Measurements from ENCODE around the gene TTC34.

The TTC34 gene

DNA sequence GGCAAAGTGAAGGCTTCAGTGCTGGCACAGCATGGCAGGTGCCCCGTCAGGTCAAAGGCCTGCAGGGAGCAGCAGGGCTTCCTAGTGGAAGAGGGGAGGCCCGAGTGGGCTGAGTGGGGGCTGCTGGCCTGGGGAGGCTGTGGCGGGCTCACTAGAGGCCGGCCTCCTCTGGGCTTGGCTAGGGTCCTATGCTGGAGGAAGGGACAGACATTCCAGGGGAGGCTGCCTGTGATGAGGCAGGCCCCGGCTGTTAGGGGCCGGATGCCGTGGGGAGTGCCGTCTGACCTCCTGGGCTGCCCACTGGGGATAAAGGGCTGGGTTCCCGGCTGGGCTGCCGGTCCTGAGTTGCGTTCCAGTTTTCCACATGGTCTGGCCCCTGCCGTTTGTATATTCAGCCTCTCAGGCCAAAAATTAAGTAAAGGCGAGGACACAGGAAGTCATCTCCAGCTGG lies 193.8 kb downstream of the TTC34 start:
- intact Hi-C loops (cut with DNase I): no loop called here
- DNase-seq: peak in 6 of 42 donors; percentile 1 to 12 (median 5)

DNA sequence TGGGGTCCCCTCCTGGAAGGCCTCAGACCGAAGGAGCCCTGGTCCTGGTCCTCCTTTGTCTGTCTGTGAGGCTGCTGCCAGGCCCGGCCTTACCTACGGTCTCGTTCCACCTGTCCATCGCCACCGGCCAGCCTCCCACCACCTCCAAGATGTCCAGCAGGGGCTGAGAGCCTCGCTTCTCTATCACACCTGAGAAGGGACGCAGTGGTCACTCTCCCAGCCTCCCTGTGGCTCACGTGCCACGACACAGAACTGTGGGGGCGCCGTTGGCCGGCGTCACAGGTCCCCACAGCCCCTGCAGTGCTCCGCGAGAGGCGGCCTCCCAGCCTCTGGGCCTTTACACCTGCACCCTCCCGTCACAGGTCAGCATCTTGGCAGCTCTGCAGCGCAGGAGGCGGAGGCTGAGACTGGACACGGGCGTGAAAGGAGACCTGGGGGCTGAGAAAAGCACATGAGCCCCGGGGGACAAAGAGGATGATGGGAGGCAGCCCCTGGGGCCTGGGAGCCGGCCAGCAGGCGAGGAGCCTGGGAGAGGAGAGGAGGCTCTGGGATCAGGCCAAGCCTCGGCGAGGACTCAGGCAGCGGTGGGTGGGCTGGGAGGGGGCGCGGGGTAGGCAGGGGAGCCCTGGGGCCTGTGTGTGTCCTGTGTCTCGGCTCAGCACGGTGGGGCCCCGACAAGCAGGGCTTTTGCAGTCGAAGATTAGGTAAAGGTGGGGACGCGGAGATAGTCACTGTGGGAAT lies 194.4 kb downstream of the TTC34 start:
- intact Hi-C loops (cut with DNase I): no loop called here
- peak in 2 of 42 donors; percentile 7 to 22 for DNase-seq

DNA sequence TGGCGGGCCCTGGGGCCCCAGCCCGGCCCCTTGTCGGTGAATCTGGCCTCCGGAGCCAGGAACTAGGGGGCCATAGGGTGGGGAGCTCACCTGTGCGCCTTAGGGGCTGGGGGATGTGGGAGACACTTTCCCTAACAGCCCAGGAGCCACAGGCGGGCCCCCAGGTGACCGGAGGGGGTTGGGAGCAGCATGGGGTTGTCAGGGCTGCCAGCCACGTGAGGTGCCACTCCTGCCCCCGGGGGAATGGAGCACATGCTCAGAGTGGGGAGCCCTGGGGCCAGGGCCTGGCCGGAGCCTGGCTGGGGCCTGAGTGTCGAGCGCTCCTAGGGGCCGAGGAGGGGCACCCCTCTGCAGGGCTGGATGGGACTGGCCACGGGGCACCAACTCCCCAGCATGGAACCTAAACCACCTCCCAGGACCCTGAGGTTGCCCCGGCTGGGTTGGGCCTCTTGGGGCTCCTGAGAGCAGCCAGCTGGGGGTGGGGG lies 195.1 kb downstream of the TTC34 start:
- DNase-seq: peak in 2 of 42 donors; percentile 1 to 6
- intact Hi-C loops (cut with DNase I): no loop called here

DNA sequence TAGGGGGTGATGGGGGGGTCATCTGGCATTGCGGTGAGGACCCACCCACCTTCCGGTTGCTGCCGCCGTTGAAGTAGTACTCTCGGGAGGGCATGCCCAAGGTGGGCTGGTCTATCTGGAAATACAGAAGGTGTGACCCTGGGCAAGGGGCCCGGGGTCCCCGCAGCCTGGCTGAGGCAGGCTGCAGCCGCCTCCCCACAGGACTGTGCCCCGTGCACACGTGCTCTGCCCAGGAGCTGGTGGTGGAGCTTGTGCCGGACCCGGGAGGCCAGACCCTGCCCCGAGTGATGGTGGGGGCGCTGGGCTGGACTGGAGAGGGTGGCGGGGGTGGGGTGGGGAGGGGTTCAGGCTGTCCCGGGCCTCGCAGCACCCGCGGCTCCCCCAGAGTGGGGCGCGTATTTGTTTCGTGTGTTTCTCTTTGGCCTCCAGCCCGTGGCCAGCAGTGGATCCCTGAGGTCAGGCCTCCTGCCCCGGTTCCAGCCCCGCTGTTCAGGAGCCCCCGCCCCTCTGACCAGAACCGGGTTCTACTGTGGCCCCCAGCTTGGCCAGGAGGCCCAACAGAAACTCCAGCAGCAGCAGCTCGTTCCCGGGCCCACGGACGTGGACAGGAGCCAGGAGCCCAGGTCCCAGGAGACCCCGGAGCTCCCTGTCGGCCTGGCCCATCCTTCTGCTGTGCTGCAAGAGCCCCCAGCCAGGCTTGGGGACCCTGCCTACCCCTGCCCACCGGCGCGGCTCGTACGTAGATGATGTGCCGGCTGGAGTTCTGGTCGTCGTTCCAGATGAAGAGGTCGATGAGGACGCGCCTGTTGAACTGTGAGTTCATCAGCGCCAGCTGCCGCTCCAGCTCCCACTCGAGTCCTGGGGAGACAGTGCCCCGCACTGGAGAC lies 195.7 kb downstream of the TTC34 start:
- intact Hi-C loops (cut with DNase I): no loop called here
- DNase-seq: peak in 5 of 42 donors; percentile 6 to 26 (median 8)

DNA sequence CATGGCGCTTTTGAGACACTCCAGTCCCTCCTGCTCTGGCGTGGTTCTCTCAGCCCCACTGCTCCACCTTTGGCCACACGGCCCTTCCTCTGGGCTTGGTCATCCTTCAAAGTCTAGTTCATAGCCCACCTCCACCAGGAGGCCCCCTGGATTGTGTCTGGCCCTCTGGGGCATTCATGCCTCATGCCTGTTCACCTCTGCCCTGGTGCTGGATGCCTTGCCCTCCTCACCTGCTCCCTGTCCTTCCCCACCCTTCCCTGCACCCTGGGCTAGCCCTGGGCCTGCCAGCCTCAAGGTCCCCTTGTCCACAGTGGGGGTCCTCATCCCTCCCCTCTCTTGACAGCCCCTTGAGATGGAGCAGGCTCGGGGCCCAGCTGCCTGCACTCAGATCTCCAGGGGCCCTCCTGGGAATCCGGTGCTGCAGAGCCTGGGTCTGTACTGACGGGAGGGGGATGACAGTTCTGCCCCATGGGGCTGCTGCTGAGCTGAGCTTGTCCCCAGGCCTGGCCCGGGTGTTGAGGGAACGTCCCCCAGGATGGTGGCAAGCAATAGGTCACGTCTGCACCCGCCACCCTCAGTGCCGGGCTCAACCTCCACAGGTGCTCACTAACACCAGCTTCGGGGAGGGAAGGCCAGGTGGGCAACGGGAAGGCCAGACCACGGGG lies 196.5 kb downstream of the TTC34 start:
- peak in 4 of 42 donors; percentile 6 to 18 (median 10) for DNase-seq

DNA sequence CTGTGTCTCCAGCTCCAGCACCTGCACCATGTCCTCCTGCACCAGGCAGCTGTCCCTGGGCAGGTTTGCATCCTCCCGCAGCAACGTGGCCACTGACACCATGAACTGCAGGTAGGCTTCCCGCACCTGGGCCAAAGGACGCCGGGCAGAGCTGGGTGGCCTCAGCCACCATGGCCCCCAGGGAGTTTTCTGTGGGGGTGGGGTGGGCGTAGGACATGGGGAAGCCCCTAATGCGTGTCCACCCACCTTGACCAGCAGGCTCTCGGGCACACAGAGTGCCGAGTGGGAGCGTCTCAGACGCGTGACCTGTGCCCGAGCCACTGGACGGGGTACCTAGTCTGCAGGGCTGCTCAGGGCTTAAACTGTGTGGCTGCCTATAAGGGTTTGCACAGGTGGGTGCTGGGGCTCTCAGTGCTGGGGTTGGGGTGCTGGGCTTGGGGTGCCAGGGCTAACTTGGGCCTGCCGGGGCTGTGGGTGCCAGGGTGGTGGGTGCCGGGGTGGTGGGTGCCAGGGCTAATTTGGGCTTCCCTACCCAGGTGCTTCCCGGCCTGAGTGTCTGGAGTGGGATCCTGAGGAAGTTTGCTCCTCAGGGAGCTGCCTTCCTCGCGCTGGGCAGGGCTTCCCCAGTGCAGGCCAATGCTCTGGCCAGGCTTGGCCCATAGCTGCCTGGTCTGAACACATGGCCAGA lies 197.2 kb downstream of the TTC34 start:
- intact Hi-C loops (cut with DNase I): no loop called here
- peak in 4 of 42 donors; percentile 7 to 25 (median 14) for DNase-seq

More for the DNA sequence above, 196.5 kb downstream of the TTC34 start:
- intact Hi-C loops (cut with DNase I): no loop called here

DNA sequence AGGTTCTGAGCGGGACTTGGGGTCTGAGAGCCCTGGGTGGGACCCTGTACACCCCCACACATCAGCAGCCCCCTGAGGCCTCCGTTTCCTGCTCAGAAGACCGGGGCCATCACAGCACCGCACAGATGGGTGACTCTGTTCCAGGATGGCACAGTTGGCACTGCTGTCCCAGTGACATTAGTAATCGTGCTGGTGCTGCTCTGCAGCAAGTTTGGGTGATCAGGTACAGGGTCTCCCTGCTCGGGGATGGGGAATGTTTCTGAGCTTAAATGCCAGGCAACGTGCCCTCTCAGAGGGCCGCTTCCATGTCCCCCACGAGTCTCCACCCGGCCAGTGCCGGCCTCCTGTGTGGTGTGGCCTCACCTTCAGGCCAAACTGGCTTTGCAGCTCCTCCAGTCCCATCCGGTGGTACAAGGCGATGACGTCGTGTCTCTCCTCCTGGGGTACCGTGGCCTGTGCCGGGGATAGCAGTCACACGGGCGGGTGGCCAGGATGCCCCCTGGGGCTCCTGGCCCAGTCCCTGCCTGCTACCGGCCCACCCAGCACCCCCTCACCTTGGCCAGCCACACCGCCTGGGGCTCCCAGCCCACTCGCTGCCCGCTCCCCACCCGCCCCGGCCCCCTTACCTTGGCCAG lies 197.9 kb downstream of the TTC34 start:
- intact Hi-C loops (cut with DNase I): no loop called here
- DNase-seq: peak in 3 of 42 donors; percentile 7 to 14 (median 8)

DNA sequence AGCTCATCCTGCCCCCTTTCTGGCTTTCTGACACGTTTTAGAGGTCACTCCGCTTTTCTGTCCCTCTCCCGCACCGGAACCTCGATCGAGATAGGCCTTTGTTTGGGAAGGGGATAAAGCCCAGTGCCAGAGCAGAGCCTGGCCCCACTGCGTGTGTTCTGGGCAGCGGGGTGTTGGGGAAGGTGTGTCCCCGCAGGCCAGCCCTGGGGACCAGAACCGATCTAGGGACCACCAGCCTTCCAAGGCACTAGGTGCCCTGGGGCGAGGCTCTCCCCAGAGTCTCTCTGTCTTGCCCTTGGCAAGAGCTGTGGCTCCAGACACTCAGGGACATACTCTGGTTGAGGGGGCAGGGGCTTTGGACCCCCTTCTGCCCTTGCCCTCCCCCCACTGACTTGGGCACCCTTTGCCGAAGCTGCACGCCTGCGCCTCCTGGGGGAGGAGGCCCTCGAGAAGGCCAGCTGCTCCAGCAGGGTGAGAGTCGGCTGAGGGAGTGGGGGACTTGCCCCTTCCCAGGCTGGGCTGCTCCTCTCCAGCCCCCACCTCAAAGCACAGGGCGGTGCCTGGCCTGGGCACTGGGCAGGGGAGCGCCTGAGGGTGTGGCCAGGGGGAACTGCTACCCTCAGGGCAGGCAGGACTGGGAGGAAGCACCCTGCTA lies 198.5 kb downstream of the TTC34 start:
- DNase-seq: peak in 7 of 42 donors; percentile 5 to 29 (median 16)
- intact Hi-C loops (cut with DNase I): no loop called here

DNA sequence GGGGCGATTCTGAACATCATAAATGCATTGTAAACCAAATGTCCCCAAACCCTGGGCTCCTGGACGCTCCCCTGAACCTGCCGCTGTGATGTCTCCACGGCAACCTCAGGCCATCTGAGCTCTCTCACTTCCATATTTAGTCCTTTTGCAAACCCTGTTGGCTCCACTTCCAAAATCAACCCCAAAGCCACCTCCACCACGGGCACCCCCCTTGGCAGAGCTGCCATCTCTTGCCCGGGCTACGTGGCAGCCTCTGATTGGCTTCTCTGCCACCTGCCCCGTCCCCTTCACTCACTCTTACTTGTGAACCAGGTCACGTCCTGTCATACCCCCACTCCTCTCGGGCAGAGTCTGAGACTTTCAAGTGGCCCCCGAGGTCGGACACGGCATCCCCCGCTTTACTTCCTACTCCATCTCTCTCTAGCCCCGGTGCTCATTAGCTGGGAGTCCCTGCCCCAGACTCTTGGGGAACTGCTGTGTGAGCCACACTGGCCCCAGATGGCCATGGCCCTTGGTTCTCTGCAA lies 199.1 kb downstream of the TTC34 start:
- DNase-seq: peak in 4 of 42 donors; percentile 5 to 29 (median 8)
- intact Hi-C loops (cut with DNase I): no loop called here

DNA sequence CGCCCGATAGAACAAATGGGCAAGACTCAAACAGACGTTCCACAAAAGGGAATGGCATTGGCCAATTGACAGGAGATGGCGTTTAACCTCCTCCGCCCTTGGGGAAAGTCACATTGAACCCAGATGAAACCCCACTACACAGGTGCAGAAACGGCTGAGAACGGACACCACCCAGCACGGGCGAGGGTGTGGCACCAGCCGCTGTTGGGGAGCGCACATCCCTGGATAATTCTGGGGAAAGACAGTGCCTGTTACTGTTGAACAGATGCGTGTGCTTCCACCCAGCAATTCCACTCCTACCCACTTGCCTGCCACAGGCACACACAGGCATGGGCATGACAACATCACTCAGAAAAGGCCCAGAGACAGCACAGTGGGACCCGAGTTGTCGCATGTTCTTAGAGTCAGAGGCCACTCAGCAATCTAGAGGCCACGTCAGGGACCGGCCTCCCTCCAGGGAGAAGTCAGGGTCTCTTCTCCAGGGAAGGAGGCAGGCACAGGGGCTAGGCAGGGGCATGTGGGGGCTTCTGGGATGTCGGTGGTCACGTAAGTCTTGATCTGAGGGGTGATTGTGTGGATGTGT lies 199.7 kb downstream of the TTC34 start:
- peak in 2 of 42 donors; percentile 2 to 23 for DNase-seq
- intact Hi-C loops (cut with DNase I): no loop called here

DNA sequence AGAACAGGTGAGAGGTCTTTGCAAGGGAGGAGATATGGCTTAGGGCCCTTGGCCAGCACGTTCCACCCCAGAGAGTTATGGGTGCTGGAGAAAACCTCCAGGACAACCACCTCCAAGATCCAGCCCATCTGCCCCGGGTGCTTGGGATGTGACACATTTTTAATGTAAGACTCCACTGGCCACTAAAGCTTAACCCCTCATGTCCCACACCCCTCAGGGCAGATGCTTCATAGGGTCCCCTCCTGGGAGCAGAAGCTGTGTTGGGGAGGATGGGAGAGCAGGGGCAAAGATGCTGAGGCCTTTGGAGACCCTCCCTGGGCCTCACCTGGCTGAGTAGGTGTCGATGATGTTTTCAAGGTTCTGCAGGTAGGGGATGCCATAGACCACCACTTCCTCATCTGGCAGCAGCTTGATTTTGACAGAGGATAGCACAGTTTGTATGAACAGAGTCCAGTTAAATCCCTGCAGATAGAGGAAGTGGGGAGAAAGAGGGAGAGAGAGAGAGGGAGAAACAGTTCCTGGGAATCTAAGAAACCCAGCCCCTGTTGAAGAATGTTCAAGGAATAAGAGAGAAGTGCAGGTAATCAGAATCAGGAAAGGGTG lies 203.1 kb downstream of the TTC34 start:
- intact Hi-C loops (cut with DNase I): no loop called here
- DNase-seq: peak in 1 of 42 donors; percentile 25

DNA sequence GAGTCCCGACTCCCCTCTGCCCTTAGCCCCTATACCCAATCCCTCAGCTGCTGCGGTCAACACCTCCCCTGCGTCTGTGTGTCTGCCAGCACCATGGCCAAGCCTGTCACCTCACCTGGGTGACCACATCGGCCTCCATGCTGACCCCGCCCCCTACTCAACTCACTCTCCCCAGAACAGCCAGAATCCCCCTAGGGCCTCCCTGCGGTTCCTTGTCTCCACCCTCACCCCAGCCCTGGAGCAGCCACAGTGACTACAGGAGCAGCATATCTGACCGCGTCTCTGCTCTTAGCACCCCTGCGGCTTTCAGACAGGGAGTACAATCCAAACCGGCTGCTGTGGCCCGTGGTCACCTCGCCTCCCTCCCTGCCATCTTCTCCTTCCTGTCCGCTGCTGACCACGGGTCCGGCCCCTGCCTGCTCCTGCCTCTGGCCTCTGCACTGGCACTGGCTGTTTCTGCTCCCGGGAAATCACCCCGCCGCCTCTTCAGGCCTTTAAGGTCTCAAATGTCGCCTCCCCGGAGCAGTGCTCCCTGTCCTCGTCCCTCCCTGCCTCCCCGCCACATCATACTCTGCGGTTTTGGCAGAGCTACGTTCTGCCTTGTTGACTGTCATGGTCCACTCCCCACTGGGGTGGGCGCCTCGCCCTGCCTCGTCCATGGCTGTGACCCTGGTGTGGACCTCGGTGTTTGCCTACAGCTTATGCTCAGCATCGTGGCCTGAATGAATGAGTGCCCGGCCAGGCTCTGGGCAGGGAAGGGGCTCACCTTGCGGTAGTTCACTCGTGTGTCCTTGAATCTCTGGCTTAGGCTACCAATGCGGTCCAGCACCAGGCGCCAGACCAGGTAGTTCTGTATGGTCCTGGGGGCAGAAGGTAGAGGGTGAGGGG lies 203.8 kb downstream of the TTC34 start:
- intact Hi-C loops (cut with DNase I): no loop called here
- peak in 3 of 42 donors; percentile 7 to 21 (median 11) for DNase-seq

DNA sequence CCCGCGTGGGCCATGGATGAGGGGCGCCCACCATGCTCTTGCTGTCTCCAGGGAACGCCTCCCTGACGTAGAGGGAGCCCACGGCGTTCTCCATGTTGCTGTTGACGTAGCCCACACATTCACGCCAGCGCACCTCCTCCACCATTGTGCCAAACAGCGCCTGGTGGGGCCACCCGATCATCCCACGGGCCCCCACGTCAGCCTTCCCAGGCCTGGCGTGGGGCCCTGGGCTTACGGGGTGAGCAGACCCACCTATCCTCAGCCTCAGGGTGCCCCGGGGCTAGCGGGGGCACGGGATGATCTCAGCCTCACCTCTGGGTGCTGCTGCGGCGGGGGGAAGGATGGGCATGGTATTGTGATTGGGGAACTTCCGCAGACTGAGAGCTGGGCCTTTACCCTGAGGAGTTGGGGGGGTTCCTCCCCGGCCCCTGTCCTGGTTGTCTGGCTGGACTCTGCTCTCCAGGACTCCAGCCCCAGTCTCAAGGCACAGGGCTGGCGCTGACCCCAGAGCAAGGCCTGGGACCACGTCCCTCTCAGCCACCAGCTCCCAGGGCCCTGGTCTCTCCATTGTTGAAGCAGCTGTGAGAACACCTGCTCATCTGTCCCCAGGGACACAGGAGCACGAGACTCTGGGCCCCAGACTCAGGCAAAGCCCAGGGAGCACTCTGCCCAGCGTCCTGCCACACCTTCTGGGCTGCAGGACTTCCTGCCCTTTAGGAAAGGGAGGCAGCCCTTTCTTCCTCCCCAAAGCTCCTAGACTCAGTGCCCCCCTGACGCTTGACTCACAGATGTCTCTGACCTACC lies 204.8 kb downstream of the TTC34 start:
- intact Hi-C loops (cut with DNase I): no loop called here
- peak in 1 of 42 donors; percentile 19 for DNase-seq

DNA sequence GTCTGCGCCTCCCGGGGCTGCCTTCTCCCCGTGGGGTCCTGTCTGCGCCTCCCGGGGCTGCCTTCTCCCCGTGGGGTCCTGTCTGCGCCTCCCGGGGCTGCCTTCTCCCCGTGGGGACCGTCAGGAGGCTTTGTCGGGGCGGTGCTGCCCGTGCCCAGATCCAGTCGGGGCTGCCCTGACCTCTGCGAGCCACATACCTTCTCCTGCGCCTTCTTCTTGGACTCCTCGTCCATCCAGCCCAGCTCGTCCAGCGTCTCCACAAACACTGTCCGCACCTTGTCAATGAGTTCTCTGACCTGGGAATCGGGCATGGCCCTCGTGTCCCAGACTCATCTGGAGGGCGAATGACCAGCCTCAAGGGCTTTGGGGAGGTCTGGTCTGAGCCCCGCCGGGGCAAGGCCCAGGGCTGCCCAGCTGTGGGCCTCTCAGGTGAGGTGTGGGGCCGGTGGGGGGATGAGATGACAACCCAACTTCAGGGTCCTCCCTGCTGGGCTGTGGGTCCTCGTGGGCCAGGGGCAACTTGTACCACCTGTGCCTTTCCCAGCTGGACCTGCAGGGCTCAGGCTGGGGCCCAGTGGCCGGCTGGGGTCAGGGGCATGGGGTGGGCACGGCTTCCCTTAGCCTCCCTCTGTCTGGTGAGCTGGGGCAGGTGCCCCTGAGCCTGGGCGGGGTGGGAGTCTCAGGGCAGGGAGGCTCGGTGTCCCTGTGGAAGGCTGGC lies 205.5 kb downstream of the TTC34 start:
- DNase-seq: peak in 3 of 42 donors; percentile 4 to 19 (median 11)
- intact Hi-C loops (cut with DNase I): no loop called here
